Parathyroid adenoma (tissue), 2 donors: ENCODE results near the gene REL.

Experiments used
- H2AFZ ChIP-seq: fragments of 300-600 bp; sonication (generic); one replicate; pipeline ENCODE4 v1.7.0; 2017; ENCODE audit warnings: antibody characterized with exemption, mild to moderate bottlenecking
- H3K27ac ChIP-seq: fragments of 300-600 bp; sonication (generic); one replicate; pipeline ENCODE4 v1.7.0; 2017
- H3K27me3 ChIP-seq: fragments of 300-600 bp; sonication (generic); one replicate; pipeline ENCODE4 v1.7.0; 2017; ENCODE audit warnings: low read length; ENCODE audit not compliant: control insufficient read depth, insufficient read depth
- H3K36me3 ChIP-seq: fragments of 300-600 bp; sonication (generic); one replicate; pipeline ENCODE4 v1.7.0; 2017; ENCODE audit warnings: low read length; ENCODE audit not compliant: control insufficient read depth, insufficient read depth
- H3K4me1 ChIP-seq: fragments of 300-600 bp; sonication (generic); one replicate; pipeline ENCODE4 v1.7.0; 2017; ENCODE audit warnings: control low read depth
- H3K4me2 ChIP-seq: fragments of 300-600 bp; sonication (generic); one replicate; pipeline ENCODE4 v1.7.0; 2017; ENCODE audit warnings: low read length
- H3K4me3 ChIP-seq: fragments of 300-600 bp; sonication (generic); one replicate; pipeline ENCODE4 v1.7.0; 2017; ENCODE audit warnings: low read depth, low read length
- H3K79me2 ChIP-seq: fragments of 300-600 bp; sonication (generic); one replicate; pipeline ENCODE4 v1.7.0; 2017; ENCODE audit warnings: control low read depth
- H3K9ac ChIP-seq: fragments of 300-600 bp; sonication (generic); one replicate; pipeline ENCODE4 v1.7.0; 2017; ENCODE audit warnings: mild to moderate bottlenecking
- H3K9me3 ChIP-seq: fragments of 300-600 bp; sonication (generic); one replicate; pipeline ENCODE4 v1.7.0; 2017; ENCODE audit warnings: low read length; ENCODE audit not compliant: control insufficient read depth
- TF ChIP-seq, protein P1 (sequence below): fragments of 300-600 bp; sonication (generic); IDR thresholded peaks from one replicate; pipeline ENCODE4 v1.7.0; 2017; ENCODE audit warnings: antibody characterized with exemption, mild to moderate bottlenecking
- donor health status: primary hyperparathyroidism.

REL gene

GRCh38 chr2:60966507-60967405 lies 85.4 kb downstream of the REL start:
- H3K4me2 ChIP-seq = no peak overlapping the region
- no peak overlapping the region for H2AFZ ChIP-seq
- H3K9me3 ChIP-seq = no peaks in the 10 kb centered on the region
- no peaks in the 10 kb centered on the region for H3K4me1 ChIP-seq
- no peak overlapping the region for H3K4me3 ChIP-seq
- H3K36me3 ChIP-seq = no peaks in the 10 kb centered on the region
- H3K79me2 ChIP-seq = no peaks in the 10 kb centered on the region
- H3K27ac ChIP-seq = no peak overlapping the region
- H3K9ac ChIP-seq = no peak overlapping the region
- no peaks in the 10 kb centered on the region for H3K27me3 ChIP-seq
- TF ChIP-seq, protein P1, sequence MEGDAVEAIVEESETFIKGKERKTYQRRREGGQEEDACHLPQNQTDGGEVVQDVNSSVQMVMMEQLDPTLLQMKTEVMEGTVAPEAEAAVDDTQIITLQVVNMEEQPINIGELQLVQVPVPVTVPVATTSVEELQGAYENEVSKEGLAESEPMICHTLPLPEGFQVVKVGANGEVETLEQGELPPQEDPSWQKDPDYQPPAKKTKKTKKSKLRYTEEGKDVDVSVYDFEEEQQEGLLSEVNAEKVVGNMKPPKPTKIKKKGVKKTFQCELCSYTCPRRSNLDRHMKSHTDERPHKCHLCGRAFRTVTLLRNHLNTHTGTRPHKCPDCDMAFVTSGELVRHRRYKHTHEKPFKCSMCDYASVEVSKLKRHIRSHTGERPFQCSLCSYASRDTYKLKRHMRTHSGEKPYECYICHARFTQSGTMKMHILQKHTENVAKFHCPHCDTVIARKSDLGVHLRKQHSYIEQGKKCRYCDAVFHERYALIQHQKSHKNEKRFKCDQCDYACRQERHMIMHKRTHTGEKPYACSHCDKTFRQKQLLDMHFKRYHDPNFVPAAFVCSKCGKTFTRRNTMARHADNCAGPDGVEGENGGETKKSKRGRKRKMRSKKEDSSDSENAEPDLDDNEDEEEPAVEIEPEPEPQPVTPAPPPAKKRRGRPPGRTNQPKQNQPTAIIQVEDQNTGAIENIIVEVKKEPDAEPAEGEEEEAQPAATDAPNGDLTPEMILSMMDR = no peak

- TF ChIP-seq, protein P1 = no peak
- Histone ChIP-seq H3K36me3 (no peaks in the 10 kb centered on the region), H3K27me3 (no peaks in the 10 kb centered on the region), H3K9me3 (no peaks in the 10 kb centered on the region), H3K27ac (no peak overlapping the region), H3K9ac (no peak overlapping the region), H3K4me3 (no peak overlapping the region), H3K79me2 (peaks cover 2% of the 10 kb centered on the region), H3K4me2 (no peak overlapping the region), H3K4me1 (no peaks in the 10 kb centered on the region), H2AFZ (no peak overlapping the region)
Observed at GRCh38 chr2:60972889-60973656, 91.7 kb downstream of the REL start.

DNA sequence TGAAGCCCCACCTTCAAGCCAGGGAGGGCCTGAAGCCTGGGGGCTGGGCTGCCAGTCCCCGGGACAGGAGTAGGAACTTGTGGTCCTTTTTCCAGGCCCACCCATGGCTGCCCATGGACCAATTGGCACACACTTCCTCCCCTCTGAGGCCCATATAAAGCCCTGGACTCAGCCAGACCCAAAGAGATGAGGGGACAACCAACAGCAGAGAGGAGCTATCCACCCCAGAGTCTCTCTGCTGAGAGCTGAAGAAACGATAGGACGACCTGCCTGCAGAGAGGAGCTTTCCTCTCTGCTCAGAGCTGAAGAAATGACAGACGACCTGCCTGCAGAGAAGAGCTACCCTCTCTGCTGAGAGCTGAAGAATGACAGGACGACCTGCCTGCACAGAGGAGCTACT lies 92.3 kb downstream of the REL start:
- Histone ChIP-seq H2AFZ (no peak overlapping the region), H3K9ac (no peak overlapping the region), H3K9me3 (no peaks in the 10 kb centered on the region), H3K27ac (no peak overlapping the region), H3K4me2 (no peak overlapping the region), H3K36me3 (no peaks in the 10 kb centered on the region), H3K79me2 (peaks cover 2% of the 10 kb centered on the region), H3K4me1 (no peaks in the 10 kb centered on the region), H3K27me3 (no peaks in the 10 kb centered on the region), H3K4me3 (no peak overlapping the region)
- TF ChIP-seq, protein P1 = no peak

DNA sequence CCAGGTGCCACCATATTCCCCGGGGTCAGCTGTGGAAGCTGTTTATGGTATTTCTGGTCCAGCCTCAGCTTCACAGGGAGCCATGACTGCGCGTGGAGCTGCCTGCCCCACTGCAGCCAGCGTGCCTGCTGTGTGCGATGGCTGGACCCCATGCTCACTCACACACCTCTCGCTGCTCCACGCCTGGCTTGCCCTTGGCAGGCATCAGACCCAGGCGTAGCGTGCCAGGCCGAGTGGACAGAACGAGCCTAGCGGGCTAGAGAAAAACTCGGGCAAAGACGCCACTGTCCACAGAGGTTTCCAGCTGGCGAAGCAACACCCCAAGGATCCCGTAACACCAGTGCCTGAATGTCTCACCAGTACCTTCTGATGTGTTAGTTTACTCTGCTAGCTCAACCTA lies 93.3 kb downstream of the REL start:
- Histone ChIP-seq H3K36me3 (no peaks in the 10 kb centered on the region), H3K27me3 (no peaks in the 10 kb centered on the region), H3K4me1 (no peaks in the 10 kb centered on the region), H2AFZ (no peak overlapping the region), H3K4me3 (no peak overlapping the region), H3K9ac (no peak overlapping the region), H3K27ac (no peak overlapping the region), H3K4me2 (no peak overlapping the region), H3K79me2 (peaks cover 2% of the 10 kb centered on the region), H3K9me3 (no peaks in the 10 kb centered on the region)
- TF ChIP-seq, protein P1 = no peak
